Brain microvascular endothelial cell (primary cell): Measurements from ENCODE around the gene LY6G6F.
A peak's percentile ranks its signal among the peaks of the same experiment; 100 is the strongest.

Experiments
- DNase-seq: peaks from one replicate; pipeline ENCODE4 v3.0.0-alpha.2; 2020
- H3K27ac ChIP-seq: fragments of 250-450 bp; sonication (Bioruptor Pico); 2 replicates; pipeline ENCODE4 v1.5.1; 2020; ENCODE audit warnings: mild to moderate bottlenecking, moderate library complexity
- H3K27me3 ChIP-seq: fragments of 250-450 bp; sonication (Bioruptor Pico); replicated peaks from 2 replicates; pipeline ENCODE4 v1.5.1; 2020; ENCODE audit warnings: mild to moderate bottlenecking
- H3K36me3 ChIP-seq: fragments of 250-450 bp; sonication (Bioruptor Pico); replicated peaks from 2 replicates; pipeline ENCODE4 v1.5.1; 2020; ENCODE audit warnings: mild to moderate bottlenecking
- H3K4me3 ChIP-seq: 2 replicates; pipeline ENCODE4 v1.5.1; 2011; ENCODE audit warnings: low read depth, mild to moderate bottlenecking, control low read depth, low read length, moderate library complexity
- CTCF ChIP-seq: IDR thresholded peaks from 2 replicates; pipeline ENCODE4 v1.5.1; 2011; ENCODE audit warnings: low read depth, mild to moderate bottlenecking, moderate library complexity, low read length, control low read depth, inconsistent platforms; ENCODE audit errors: missing control alignments
- in situ Hi-C: cut with HindIII; loops from 2 replicates; pipeline ENCODE4 v1.10.0; 2017; ENCODE audit warnings: low sequenced_read_pairs, low pct_ligation_motif_present

LY6G6F gene

DNA sequence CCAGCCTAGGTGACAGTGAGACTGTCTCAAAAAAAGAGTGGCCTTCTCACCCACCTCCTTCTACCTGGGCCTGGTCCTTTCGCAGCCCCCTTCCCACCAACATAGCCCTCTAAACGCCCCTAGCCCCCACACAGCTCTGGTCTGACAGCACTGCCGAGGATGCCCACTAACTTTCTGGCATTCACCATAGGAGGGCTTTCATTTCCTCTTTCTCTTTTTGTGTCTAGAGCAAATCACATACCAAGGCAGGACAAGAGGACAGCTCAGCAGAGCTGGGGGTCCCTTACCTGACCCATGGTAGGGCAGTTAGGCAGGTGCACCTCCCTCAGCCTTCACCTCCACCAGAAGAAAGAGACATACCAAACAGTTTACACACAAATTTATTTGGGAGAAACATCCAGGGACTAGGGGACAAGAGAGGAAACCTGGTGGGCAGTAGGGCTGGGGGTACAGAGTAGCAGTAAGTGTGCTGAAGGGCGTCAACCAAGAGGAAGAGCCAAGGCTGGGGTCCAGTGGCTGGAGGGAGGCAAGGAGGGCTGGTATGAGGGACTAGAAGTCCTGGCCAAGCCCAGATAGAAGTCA lies 30.3 kb upstream of the LY6G6F start:
- TF ChIP-seq CTCF: no peak
- Histone ChIP-seq H3K27me3 (no peaks in the 10 kb centered on the region), H3K36me3 (peaks cover 20% of the 10 kb centered on the region), H3K4me3 (no peak overlapping the region), H3K27ac (no peak overlapping the region)
- in situ Hi-C loops: no loop called here
- no peak for DNase-seq

GRCh38 chr6:31676904-31677303 lies 29.8 kb upstream of the LY6G6F start:
- no peak for TF ChIP-seq CTCF
- no peak for DNase-seq
- Histone ChIP-seq H3K4me3 (no peak overlapping the region), H3K27ac (no peak overlapping the region), H3K27me3 (no peaks in the 10 kb centered on the region), H3K36me3 (peaks cover 16% of the 10 kb centered on the region)
- in situ Hi-C loops: no loop called here

GRCh38 chr6:31677955-31678354 lies 28.7 kb upstream of the LY6G6F start:
- no peak overlapping the region for H3K4me3 ChIP-seq
- DNase-seq: no peak
- TF ChIP-seq CTCF: no peak
- in situ Hi-C loops: no loop called here
- H3K27me3 ChIP-seq: no peaks in the 10 kb centered on the region
- H3K36me3 ChIP-seq: peaks cover 5% of the 10 kb centered on the region
- no peak overlapping the region for H3K27ac ChIP-seq

DNA sequence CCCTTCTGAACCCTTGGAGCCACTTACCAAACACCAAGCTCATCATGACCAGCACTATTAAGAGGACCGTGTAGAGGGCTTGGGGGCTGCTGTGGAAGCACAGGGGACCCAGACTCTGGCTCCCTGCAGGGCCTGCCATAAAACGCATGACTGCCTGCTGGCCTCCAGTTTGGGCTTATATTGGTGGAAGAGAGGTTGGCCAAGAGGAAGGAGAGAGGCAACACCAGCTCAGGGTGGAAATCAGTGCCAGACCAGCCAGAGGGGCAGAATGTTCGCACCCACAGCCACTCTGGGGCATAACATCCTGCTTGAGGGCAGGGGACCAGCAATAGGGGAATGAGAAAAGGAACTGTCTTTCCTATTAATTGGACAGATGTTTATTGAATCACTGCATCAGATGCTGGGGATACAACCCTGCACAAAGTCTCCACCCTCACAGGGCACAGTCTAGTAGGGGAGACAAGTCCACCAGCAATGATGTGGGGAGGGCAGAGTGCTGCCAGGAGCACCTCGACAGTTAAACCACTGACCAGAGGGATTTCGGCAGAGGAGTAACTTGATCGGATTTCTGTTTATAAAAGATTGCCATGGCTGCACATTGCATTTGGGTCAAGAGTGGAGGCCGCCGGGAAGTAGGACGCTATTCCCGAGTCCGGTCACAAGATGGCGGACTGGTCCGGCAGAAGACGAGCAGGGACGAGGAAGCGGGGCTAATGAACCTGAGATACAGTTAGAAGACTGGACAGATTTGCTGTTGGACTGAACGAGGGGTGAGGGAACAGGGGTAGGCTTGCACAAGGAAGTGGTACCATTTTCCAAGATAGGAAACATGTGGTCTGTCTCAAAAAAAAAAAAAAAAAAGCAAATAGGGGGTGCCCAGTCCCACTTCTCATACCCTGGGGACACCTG lies 26.2 kb upstream of the LY6G6F start, which contains the start of gene LY6G5C:
Gene LY6G5C, minus strand, starts transcription at position 842 of the 909 bp plus-strand sequence. Its CDS starts 694 bp downstream, at position 148.
- Histone ChIP-seq H3K27ac (peak within 1 kb of the TSS; percentile 30), H3K4me3 (peak within 1 kb of the TSS; percentile 61), H3K27me3 (no peaks in the 10 kb centered on the region), H3K36me3 (no peaks in the 10 kb centered on the region)
- in situ Hi-C loops: no loop called here
- peak; percentile 82 for DNase-seq
- TF ChIP-seq CTCF: peak; percentile 85

- in situ Hi-C loops: no loop called here
- no peak for DNase-seq
- Histone ChIP-seq H3K27me3 (no peaks in the 10 kb centered on the region), H3K27ac (peak overlapping the region; percentile 30), H3K4me3 (peak overlapping the region; percentile 61), H3K36me3 (peaks cover 2% of the 10 kb centered on the region)
- TF ChIP-seq CTCF: peak; percentile 29
Measured at GRCh38 chr6:31681135-31681671, 25.5 kb upstream of the LY6G6F start.
